CD8-positive, alpha-beta memory T cell (primary cell): ENCODE results near the gene SHROOM3. TPM values are rescaled to one million over a fixed set of nuclear protein-coding genes. Genes with fewer than 3 reads are reported as not detected.

Experiments used
- CTCF ChIA-PET: fragments of 350-600 bp; sonication (Branson Sonifier 250); formaldehyde crosslinking; loops from one replicate; lab custom pipeline; 2021; ENCODE audit warnings: antibody characterized with exemption; lab: Charles Lee
- POLR2A ChIA-PET: fragments of 350-600 bp; sonication (Branson Sonifier 250); formaldehyde crosslinking; loops from one replicate; lab custom pipeline; 2021; ENCODE audit warnings: antibody characterized with exemption; lab: Charles Lee
- DNase-seq, 5 donors: peaks; one replicate each; pipeline versions ENCODE4 v3.0.0 to v3.0.0-alpha.2; 2020 to 2022; ENCODE audit warnings: mixed read lengths in 1 of 5
- H3K27ac ChIP-seq: one replicate; pipeline ENCODE4 v1.7.0; 2013; ENCODE audit warnings: low read depth, mild to moderate bottlenecking, low read length, moderate library complexity
- H3K27me3 ChIP-seq: 2 replicates; pipeline ENCODE4 v1.7.0; 2013; ENCODE audit warnings: low read length, mild to moderate bottlenecking; ENCODE audit not compliant: insufficient read depth, poor library complexity, severe bottlenecking
- H3K36me3 ChIP-seq: 2 replicates; pipeline ENCODE4 v1.7.0; 2013; ENCODE audit warnings: mild to moderate bottlenecking, low read length, moderate library complexity; ENCODE audit not compliant: insufficient read depth
- H3K4me1 ChIP-seq: 2 replicates; pipeline ENCODE4 v1.7.0; 2013; ENCODE audit warnings: mild to moderate bottlenecking, low read length, moderate library complexity; ENCODE audit not compliant: insufficient read depth
- H3K4me3 ChIP-seq: 2 replicates; pipeline ENCODE4 v1.7.0; 2013; ENCODE audit warnings: mild to moderate bottlenecking, low read length
- H3K9me3 ChIP-seq: 2 replicates; pipeline ENCODE4 v1.7.0; 2013; ENCODE audit warnings: mild to moderate bottlenecking, low read length
- H3K27ac Mint-ChIP-seq, 8 donors: one replicate each; pipeline ENCODE4 v1.8.0; 2020 to 2021; ENCODE audit warnings: mixed read lengths in 8 of 8, mild to moderate bottlenecking in 6 of 8, inconsistent platforms in 3 of 8, moderate library complexity in 3 of 8
- H3K27me3 Mint-ChIP-seq, 2 donors: one replicate each; pipeline ENCODE4 v1.8.0; 2020 to 2021; ENCODE audit warnings: mixed read lengths in 2 of 2, mild to moderate bottlenecking in 1 of 2, moderate library complexity in 1 of 2
- H3K36me3 Mint-ChIP-seq, 3 donors: one replicate each; pipeline ENCODE4 v1.8.0; 2020 to 2021; ENCODE audit warnings: mixed read lengths in 3 of 3, inconsistent platforms in 1 of 3, mild to moderate bottlenecking in 1 of 3
- H3K4me1 Mint-ChIP-seq, 3 donors: one replicate each; pipeline ENCODE4 v1.8.0; 2020 to 2021; ENCODE audit warnings: mixed read lengths in 3 of 3, inconsistent platforms in 1 of 3, mild to moderate bottlenecking in 1 of 3
- H3K4me3 Mint-ChIP-seq, 7 donors: one replicate each; pipeline ENCODE4 v1.8.0; 2020 to 2021; ENCODE audit warnings: mixed read lengths in 7 of 7, mild to moderate bottlenecking in 6 of 7, moderate library complexity in 4 of 7, inconsistent platforms in 2 of 7
- H3K9me3 Mint-ChIP-seq, 5 donors: one replicate each; pipeline ENCODE4 v1.8.0; 2020 to 2022; ENCODE audit warnings: mixed read lengths in 5 of 5, mild to moderate bottlenecking in 3 of 5, moderate library complexity in 2 of 5, inconsistent platforms in 1 of 5
- polyA plus RNA-seq: library from polyadenylated mRNA; unstranded; fragments of 300-500 nt; fragmentation: Illumina TruSeq; gene quantifications from one replicate; pipeline ENCODE4 v1.2.3, GENCODE V29; 2021
- total RNA-seq, 2 experiments: library from RNA; stranded (reverse); gene quantifications; one replicate each; pipeline ENCODE4 v1.2.3, GENCODE V29; 2021

The SHROOM3 gene
- total and polyA plus RNA-seq, 3 experiments from 2014 or later, result not detected

DNA sequence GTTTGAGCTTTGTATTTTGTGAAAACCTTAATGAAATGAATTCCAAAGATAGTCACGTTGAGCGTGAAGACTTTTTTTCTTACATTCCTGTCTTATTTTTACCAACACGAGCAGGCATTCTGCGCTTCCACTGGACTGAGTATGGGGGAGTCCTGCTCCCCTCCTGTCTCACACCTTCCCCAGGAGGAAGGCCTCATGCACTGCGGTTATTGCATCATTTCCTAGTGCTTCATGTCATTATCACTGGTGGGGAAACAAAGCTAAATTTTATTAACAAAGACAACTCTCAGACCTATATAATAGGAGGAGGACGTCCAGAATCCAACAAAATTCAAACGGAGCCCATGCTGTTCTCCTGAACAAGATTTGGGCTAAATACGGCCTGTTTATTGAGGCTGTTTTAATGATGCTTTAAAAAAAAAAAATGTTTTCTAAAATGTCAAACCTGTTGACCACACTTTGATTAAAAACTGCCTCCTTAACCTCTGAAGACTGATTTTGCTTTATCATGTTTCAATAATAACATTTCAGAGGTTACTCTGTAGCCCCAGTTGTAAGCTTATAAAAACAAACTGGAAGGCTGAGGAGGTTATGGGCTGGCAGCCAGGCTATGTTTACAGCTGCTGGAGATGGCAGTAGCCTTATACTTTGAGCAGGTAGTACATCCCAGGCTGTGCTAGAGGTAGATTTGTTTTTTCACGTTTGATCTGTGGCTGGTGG, 344.9 kb downstream of the SHROOM3 start:
- CTCF ChIA-PET, result no interaction called here
- Histone ChIP-seq H3K27ac (no peak overlapping the region), H3K4me1 (no peaks in the 10 kb centered on the region), H3K4me3 (no peak overlapping the region), H3K9me3 (no peaks in the 10 kb centered on the region), H3K36me3 (no peaks in the 10 kb centered on the region), H3K27me3 (no peaks in the 10 kb centered on the region)
- peaks cover 2 to 27% of the 10 kb centered on the region in 2 donors for H3K27me3 Mint-ChIP-seq
- H3K36me3 Mint-ChIP-seq, result no peaks in the 10 kb centered on the region
- no peaks in the 10 kb centered on the region for H3K4me1 Mint-ChIP-seq
- no peak overlapping the region for H3K4me3 Mint-ChIP-seq
- no peak overlapping the region for H3K27ac Mint-ChIP-seq
- POLR2A ChIA-PET, result no interaction called here
- DNase-seq, result no peak
- H3K9me3 Mint-ChIP-seq, result no peaks in the 10 kb centered on the region

DNA sequence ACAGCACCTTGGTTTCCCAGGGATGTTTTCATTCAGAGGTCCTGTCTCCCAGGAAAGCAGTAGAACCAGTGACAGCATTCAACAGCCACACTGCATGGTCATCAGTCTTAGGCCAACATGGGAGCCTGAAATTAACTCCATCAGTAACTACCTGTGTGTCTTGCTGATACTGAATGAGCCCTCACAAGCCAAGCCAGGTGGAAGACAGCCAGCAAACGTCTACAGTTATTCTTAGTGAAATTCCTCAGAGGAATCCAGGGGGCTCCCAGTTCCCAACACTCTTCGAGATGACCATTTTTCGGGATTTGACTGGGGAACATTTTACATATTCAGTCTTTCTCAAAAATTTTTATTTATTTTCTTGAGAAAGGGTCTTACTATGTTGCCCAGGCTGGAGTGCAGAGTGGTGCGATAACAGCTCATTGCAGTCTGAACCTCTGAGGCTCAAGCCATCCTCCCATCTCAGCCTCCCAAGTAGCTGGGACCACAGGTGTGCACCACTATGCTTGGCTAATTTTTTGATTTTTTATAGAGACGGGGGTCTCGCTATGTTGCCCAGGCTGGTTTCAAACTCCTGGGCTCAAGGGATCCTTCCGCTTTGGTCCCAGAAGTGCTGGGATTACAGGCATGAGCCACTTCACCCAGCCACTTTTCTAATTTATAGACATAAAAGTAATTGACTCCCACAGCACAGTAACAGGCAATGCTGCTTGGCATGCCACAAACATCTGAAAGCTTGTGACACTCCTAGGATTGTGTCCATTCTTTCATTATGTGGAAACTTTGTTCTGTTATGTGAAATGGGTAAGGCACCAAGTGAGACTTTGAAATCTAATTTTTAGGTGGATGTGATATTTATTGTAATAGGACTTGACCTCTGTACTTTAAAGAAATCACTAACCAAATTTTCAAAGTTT, 346.0 kb downstream of the SHROOM3 start:
- Mint-ChIP-seq H3K27ac (no peak overlapping the region), H3K36me3 (no peaks in the 10 kb centered on the region), H3K9me3 (no peaks in the 10 kb centered on the region), H3K4me3 (no peak overlapping the region), H3K4me1 (no peaks in the 10 kb centered on the region), H3K27me3 (peaks cover 2 to 33% of the 10 kb centered on the region in 2 donors)
- Histone ChIP-seq H3K4me1 (no peaks in the 10 kb centered on the region), H3K27me3 (no peaks in the 10 kb centered on the region), H3K9me3 (no peaks in the 10 kb centered on the region), H3K36me3 (no peaks in the 10 kb centered on the region), H3K27ac (no peak overlapping the region), H3K4me3 (no peak overlapping the region)
- ChIA-PET POLR2A (no interaction called here), CTCF (no interaction called here)
- no peak for DNase-seq

DNA sequence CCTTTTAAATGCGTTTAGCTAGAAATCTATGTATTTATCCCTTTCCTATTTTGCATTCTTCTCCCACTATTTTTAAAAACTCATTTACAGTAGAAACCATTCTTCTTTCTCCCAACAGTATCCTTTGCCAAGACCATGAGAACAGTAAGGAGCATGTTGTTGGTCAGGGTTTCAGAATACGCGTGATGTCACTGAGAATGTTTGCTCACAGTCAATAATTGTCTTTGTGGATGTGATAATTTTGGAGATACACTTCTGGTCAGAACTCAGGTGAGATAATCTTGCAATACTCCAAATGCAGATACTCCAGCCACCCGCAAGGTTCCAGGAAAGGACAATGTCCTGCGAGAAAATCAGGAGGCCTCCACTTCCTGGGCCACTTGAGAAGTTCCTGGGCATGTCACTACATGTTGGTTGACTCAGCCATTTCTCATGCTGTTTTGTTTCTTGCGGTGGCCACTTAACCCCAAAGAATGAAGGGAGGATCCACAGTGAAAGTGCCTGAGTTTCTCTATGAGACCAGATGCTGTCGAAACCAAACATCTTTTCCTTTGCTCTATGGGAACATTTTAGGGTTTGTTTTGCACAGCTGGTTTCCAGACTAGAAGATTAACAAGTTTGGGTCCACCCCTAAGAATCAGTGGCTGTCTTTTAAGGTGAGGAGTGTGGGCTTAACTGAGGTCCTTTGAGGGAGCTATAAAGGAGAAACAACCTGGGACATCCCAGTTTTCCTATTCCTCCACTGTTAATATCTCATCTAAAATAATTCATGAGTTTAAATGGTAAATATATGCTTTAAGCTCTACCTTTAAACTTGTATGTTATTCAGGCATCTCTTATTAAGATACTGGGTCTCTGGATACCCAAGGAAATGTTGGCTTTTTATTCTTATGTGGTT, 346.9 kb downstream of the SHROOM3 start:
- H3K4me1 ChIP-seq, result no peaks in the 10 kb centered on the region
- no peaks in the 10 kb centered on the region for H3K4me1 Mint-ChIP-seq
- no peak overlapping the region for H3K4me3 Mint-ChIP-seq
- no peaks in the 10 kb centered on the region for H3K36me3 ChIP-seq
- H3K9me3 Mint-ChIP-seq, result no peaks in the 10 kb centered on the region
- POLR2A ChIA-PET, result no interaction called here
- no peak overlapping the region for H3K27ac ChIP-seq
- no peaks in the 10 kb centered on the region for H3K9me3 ChIP-seq
- H3K27me3 ChIP-seq, result peaks cover 3% of the 10 kb centered on the region
- peaks cover 3 to 39% of the 10 kb centered on the region in 2 donors for H3K27me3 Mint-ChIP-seq
- no peak for DNase-seq
- CTCF ChIA-PET, result interaction anchor here (0.8 kb wide), 1 partner anchor 24 kb away, joined by 3 read pairs; no protein-coding TSS in a partner anchor
- H3K27ac Mint-ChIP-seq, result peak overlapping the region in 1 of 8 donors; percentile 80
- no peaks in the 10 kb centered on the region for H3K36me3 Mint-ChIP-seq
- H3K4me3 ChIP-seq, result no peak overlapping the region

DNA sequence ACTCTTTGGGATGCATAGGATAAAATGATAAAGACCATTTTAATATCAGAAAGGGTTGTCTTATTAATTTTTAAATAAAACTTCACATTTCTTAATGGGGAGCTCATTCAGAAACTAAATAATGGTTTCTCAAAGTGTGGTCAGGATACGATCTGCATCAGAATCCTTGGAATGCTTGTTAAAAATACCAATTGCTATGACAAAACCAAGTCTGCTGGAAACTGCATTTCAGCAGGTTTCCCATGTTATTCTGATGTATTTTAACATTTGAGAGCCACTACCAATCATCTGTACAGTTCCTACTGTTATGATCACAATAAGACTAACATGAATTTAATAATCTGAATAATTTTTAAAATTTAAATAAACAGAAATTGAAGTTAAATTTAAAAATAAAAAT, 347.8 kb downstream of the SHROOM3 start:
- Histone ChIP-seq H3K4me1 (no peaks in the 10 kb centered on the region), H3K27ac (no peak overlapping the region), H3K27me3 (peaks cover 3% of the 10 kb centered on the region), H3K9me3 (no peaks in the 10 kb centered on the region), H3K4me3 (no peak overlapping the region), H3K36me3 (no peaks in the 10 kb centered on the region)
- POLR2A ChIA-PET, result no interaction called here
- Mint-ChIP-seq H3K9me3 (no peaks in the 10 kb centered on the region), H3K4me3 (no peak overlapping the region), H3K27ac (no peak overlapping the region), H3K4me1 (no peaks in the 10 kb centered on the region), H3K27me3 (peaks cover 4 to 47% of the 10 kb centered on the region in 2 donors), H3K36me3 (no peaks in the 10 kb centered on the region)
- CTCF ChIA-PET, result no interaction called here
- DNase-seq, result no peak

DNA sequence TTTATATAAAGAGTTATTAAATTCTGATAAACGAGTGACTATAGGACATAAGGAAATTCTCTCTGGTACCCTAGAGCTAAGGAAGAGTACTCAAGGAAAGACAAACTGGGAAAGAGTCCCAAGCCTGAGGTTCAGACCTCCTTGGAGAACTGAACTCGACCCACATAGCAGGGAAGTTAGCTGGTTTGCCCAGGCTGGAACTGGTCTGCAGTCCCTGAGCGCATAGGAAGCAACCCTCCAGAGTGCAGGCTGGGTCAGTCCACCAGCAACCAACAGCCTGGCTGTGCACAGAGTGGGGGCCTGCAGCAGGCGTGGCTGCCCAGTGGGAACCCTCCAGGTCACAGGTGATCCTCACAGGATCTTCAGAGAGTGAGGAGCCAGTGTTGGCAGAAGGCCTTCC, 348.8 kb downstream of the SHROOM3 start:
- Mint-ChIP-seq H3K27me3 (peaks cover 4 to 47% of the 10 kb centered on the region in 2 donors), H3K4me1 (no peaks in the 10 kb centered on the region), H3K36me3 (no peaks in the 10 kb centered on the region), H3K9me3 (no peaks in the 10 kb centered on the region), H3K27ac (no peak overlapping the region), H3K4me3 (no peak overlapping the region)
- ChIA-PET POLR2A (no interaction called here), CTCF (interaction anchor here (0.6 kb wide), 1 partner anchor 1313 kb away, joined by 3 read pairs; no protein-coding TSS in a partner anchor)
- H3K27me3 ChIP-seq, result peaks cover 3% of the 10 kb centered on the region
- H3K36me3 ChIP-seq, result no peaks in the 10 kb centered on the region
- no peak overlapping the region for H3K27ac ChIP-seq
- H3K4me3 ChIP-seq, result no peak overlapping the region
- H3K4me1 ChIP-seq, result no peaks in the 10 kb centered on the region
- H3K9me3 ChIP-seq, result no peaks in the 10 kb centered on the region
- DNase-seq, result no peak

DNA sequence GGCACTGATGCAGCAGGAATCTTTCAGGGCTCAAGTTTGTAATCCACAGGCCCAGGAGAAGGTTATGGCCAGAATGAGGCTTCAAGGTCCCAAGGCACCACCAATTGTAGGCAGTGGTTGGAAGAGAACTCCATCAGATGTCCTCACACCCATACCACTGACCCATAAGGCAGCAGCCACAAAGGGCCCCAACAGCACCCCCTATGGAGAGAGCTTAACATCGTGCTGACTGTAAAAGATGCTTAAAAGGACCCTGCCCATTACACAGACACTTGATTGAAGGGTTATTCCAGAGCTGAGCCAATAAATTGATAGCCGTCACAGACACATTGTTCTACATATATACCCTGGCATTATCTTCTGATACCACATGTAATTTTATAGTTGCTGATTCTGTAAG, 349.2 kb downstream of the SHROOM3 start:
- Histone ChIP-seq H3K36me3 (no peaks in the 10 kb centered on the region), H3K27ac (no peak overlapping the region), H3K4me1 (no peaks in the 10 kb centered on the region), H3K9me3 (no peaks in the 10 kb centered on the region), H3K4me3 (no peak overlapping the region), H3K27me3 (peaks cover 3% of the 10 kb centered on the region)
- CTCF ChIA-PET, result no interaction called here
- H3K36me3 Mint-ChIP-seq, result no peaks in the 10 kb centered on the region
- H3K9me3 Mint-ChIP-seq, result no peaks in the 10 kb centered on the region
- POLR2A ChIA-PET, result no interaction called here
- no peak for DNase-seq
- no peak overlapping the region for H3K27ac Mint-ChIP-seq
- no peak overlapping the region for H3K4me3 Mint-ChIP-seq
- no peaks in the 10 kb centered on the region for H3K4me1 Mint-ChIP-seq
- peaks cover 5 to 44% of the 10 kb centered on the region in 2 donors for H3K27me3 Mint-ChIP-seq

DNA sequence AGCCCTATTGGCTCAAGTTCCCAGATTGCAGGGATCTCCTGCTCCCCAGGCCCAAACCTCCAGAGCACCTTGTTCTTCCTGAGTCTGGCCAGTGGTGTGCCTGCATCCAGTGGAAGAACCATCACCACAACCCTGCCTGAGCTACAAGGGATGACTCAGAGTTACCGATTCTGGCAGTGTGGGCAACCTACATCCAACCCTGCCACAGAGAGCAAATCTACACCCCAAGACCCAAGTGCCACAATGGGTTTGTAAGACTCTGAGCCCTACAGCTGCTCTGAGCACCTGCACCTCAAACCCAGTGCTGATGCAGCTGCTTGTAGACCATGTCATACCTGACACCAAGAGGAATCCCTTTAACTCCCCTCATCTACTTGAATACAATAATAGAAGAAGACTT, 352.9 kb downstream of the SHROOM3 start:
- Histone ChIP-seq H3K27ac (no peak overlapping the region), H3K27me3 (peaks cover 3% of the 10 kb centered on the region), H3K4me3 (no peak overlapping the region), H3K4me1 (no peaks in the 10 kb centered on the region), H3K9me3 (no peaks in the 10 kb centered on the region), H3K36me3 (no peaks in the 10 kb centered on the region)
- Mint-ChIP-seq H3K4me3 (no peak overlapping the region), H3K27ac (peak overlapping the region in 1 of 8 donors; percentile 27), H3K36me3 (peaks cover 0 to 5% (median 0%) of the 10 kb centered on the region in 3 donors), H3K9me3 (no peaks in the 10 kb centered on the region), H3K27me3 (peaks cover 5 to 29% of the 10 kb centered on the region in 2 donors), H3K4me1 (no peaks in the 10 kb centered on the region)
- ChIA-PET CTCF (no interaction called here), POLR2A (no interaction called here)
- no peak for DNase-seq
